ENCODE data around the gene EFR3B. TPM values are rescaled to one million over a fixed set of nuclear protein-coding genes. Genes with fewer than 3 reads are reported as not detected.

The EFR3B gene
- total RNA-seq, 1 donor = under 0.01 TPM

Other genes with a start within 250 kb of the EFR3B start
- 25.3 TPM for gene PTRHD1, start 248.7 kb upstream of the EFR3B start, total RNA-seq
- gene CENPO, start 248.7 kb upstream of the EFR3B start, total RNA-seq = 2.2 TPM
- gene ADCY3, start 121.8 kb upstream of the EFR3B start, total RNA-seq = 10.7 TPM
- gene DNAJC27, start 70.1 kb upstream of the EFR3B start, total RNA-seq = 10.6 TPM
- 2.3 TPM for gene POMC, start 126.5 kb downstream of the EFR3B start, total RNA-seq

All from mononuclear cell (primary cell).